Measurements from ENCODE around the gene STXBP2. TPM values are rescaled to one million over a fixed set of nuclear protein-coding genes. Genes with fewer than 3 reads are reported as not detected.

STXBP2 gene
- total and polyA plus RNA-seq, 9 of the 15 experiments (the other 6 are each of a cell fraction or from before 2014, with no cell fraction given), result 2.5 to 163 (median 71.3) TPM

GRCh38 chr19:7611541-7612279 is 25.2 kb upstream of the STXBP2 start:
- ATAC-seq (peak; percentile 70), FAIRE-seq (no peak), DNase-seq (ENCODE audit: extremely low read depth in 1 of 4, low spot score in 3 of 4) (peak; percentile 40 to 72 (median 62))
- Histone ChIP-seq H3K9me3 (replicated peaks; ENCODE audit: control insufficient read depth, insufficient read depth, low read depth, low read length) (no peaks in the 10 kb centered on the region), H3K4me2 (ENCODE audit: insufficient read depth, low read length) (no peak overlapping the region), H3K79me2 (ENCODE audit: control insufficient read depth, insufficient read depth, low read length) (no peaks in the 10 kb centered on the region), H3K9me1 (ENCODE audit: control insufficient read depth, insufficient read depth, low read length) (no peaks in the 10 kb centered on the region), H3K9ac (ENCODE audit: insufficient read depth in 1 of 2, low read depth in 2 of 2, low read length in 2 of 2) (peak overlapping the region in 1 of 2 experiments; percentile 14; a peak in 1 of 4 replicates), H2AFZ (ENCODE audit: low read depth, low read length) (no peak overlapping the region), H3K27me3 (ENCODE audit: control insufficient read depth in 2 of 2, insufficient read depth in 2 of 2, low read length in 2 of 2) (peaks cover 9 to 35% of the 10 kb centered on the region in 2 experiments; a peak in 3 of 5 replicates), H4K20me1 (replicated peaks; ENCODE audit: control insufficient read depth, insufficient read depth, low read length) (peaks cover 9% of the 10 kb centered on the region; the same call in 1 of the 2 replicates), H3K27ac (ENCODE audit: extremely low read depth, low read depth, low read length) (no peak overlapping the region), H3K36me3 (ENCODE audit: control insufficient read depth, insufficient read depth, low read length) (no peaks in the 10 kb centered on the region), H3K4me1 (replicated peaks in 1 of 2; ENCODE audit: control insufficient read depth in 2 of 2, insufficient read depth in 2 of 2, low read length in 2 of 2) (peaks cover 0 to 48% of the 10 kb centered on the region in 2 experiments; a peak in 3 of 5 replicates), H3K4me3 (no peak overlapping the region)
- in situ Hi-C loops (cut with MboI) (no loop called here), intact Hi-C loops (cut with micrococcal nuclease) (no loop called here)
- WGBS (ENCODE audit: insufficient coverage, low coverage, missing lambda C conversion rate), result 17% methylated on average over 31 of the region's 41 CpGs
- POLR2A ChIA-PET, result interaction anchor here (0.6 to 1.3 kb wide), 6 partner anchors 17 to 269 kb away, joined by 3 to 5 read pairs (median 3); no protein-coding TSS in a partner anchor
- BruUV-seq (replicated peaks), result no TSS peak
- CTCF ChIA-PET (ENCODE audit: low intra/inter-chr PET ratio), result no interaction called here
- TF ChIP-seq USF2 (CRISPR knock-in tag; IDR thresholded peaks at IDR 0.05), result 0 out of 2 replicates have a peak, but pooled peaks have one; percentile 2
- TF ChIP-seq ARNT (IDR thresholded peaks at IDR 0.05), result no peak
- no peak for TF ChIP-seq SMARCA4 (IDR thresholded peaks at IDR 0.05)
- TF ChIP-seq FOXP1 (CRISPR knock-in tag; IDR thresholded peaks at IDR 0.05), result peak; percentile 47; the same call in 1 of the 2 replicates
- 0 out of 2 replicates have a peak, but pooled peaks have one; percentile 11 for TF ChIP-seq ARID4B (CRISPR knock-in tag; IDR thresholded peaks at IDR 0.05)
- no peak for TF ChIP-seq MCM7 (IDR thresholded peaks at IDR 0.05)
- TF ChIP-seq TEAD1 (CRISPR knock-in tag; IDR thresholded peaks at IDR 0.05), result 0 out of 4 replicates have a peak, but pooled peaks of 1 of the 2 experiments have one; percentile 24
- peak; percentile 52; the same call in 1 of the 2 replicates for TF ChIP-seq CREB1 (IDR thresholded peaks at IDR 0.05)
- peak; percentile 53; the same call in 1 of the 2 replicates for TF ChIP-seq CREB1 (CRISPR knock-in tag; IDR thresholded peaks at IDR 0.05)
- TF ChIP-seq ATF3 (IDR thresholded peaks at IDR 0.05), result peak; percentile 54
- no peak for TF ChIP-seq ATF3 (CRISPR knock-in tag; conservative IDR thresholded peaks at IDR 0.05)
- peak; percentile 48 for TF ChIP-seq GABPB1 (CRISPR knock-in tag; IDR thresholded peaks at IDR 0.05)
- 0 out of 2 replicates have a peak, but pooled peaks have one; percentile 57 for TF ChIP-seq NR3C1 (CRISPR knock-in tag; IDR thresholded peaks at IDR 0.05)
- no peak for TF ChIP-seq THRB (CRISPR knock-in tag; conservative IDR thresholded peaks at IDR 0.05)
- no peak for TF ChIP-seq KAT8 (IDR thresholded peaks at IDR 0.05; ENCODE audit: low read depth)
